GM12878 (cell line): ENCODE results near the gene FBXO8.

Source experiments
- PAX5 ChIP-seq: IDR thresholded peaks from 2 replicates; pipeline ENCODE4 v1.6.1; 2011; ENCODE audit warnings: low read depth, low read length, borderline replicate concordance
- POLR2A ChIP-seq: IDR thresholded peaks from 2 replicates; pipeline ENCODE4 v1.6.1; 2011; ENCODE audit warnings: low read depth, mild to moderate bottlenecking, low read length
- POLR2AphosphoS5 ChIP-seq: IDR thresholded peaks from 2 replicates; pipeline ENCODE4 v1.6.1; 2011; ENCODE audit warnings: mild to moderate bottlenecking, low read length, inconsistent platforms
- SPI1 ChIP-seq: IDR thresholded peaks from 2 replicates; pipeline ENCODE4 v1.6.1; 2011; ENCODE audit warnings: low read depth, mild to moderate bottlenecking, low read length, moderate library complexity, borderline replicate concordance; ENCODE audit not compliant: insufficient read depth
- YY1 ChIP-seq: IDR thresholded peaks from 2 replicates; pipeline ENCODE4 v1.6.1; 2011; ENCODE audit warnings: low read depth, mild to moderate bottlenecking, low read length

GRCh38 chr4:174324236-174324635 is 40.8 kb upstream of the FBXO8 start:
- TF ChIP-seq POLR2A (no peak), YY1 (no peak), SPI1 (no peak), PAX5 (no peak), POLR2AphosphoS5 (no peak)
